Uterus (tissue), 4 donors: ENCODE data around the gene RAB3GAP1. TPM values are rescaled to one million over a fixed set of nuclear protein-coding genes. Genes with fewer than 3 reads are reported as not detected.
A peak's percentile ranks its signal among the peaks of the same experiment; 100 is the strongest.

Source experiments
- DNase-seq, 2 donors: peaks; one replicate each; pipeline ENCODE4 v3.0.0-alpha.2; 2019 to 2020
- H3K27ac ChIP-seq, 2 donors: fragments of 200-600 bp; sonication (generic); 1 replicate in 1 of 2; 2 replicates in 1 of 2; pipeline ENCODE4 v1.5.1; 2016 to 2018
- H3K27me3 ChIP-seq, 2 donors: fragments of 200-600 bp; sonication (generic); one replicate each; pipeline ENCODE4 v1.5.1; 2018 to 2019; ENCODE audit warnings: control low read depth in 1 of 2
- H3K36me3 ChIP-seq, 2 donors: fragments of 200-600 bp; sonication (generic); one replicate each; pipeline ENCODE4 v1.5.1; 2019; ENCODE audit warnings: control low read depth in 1 of 2
- H3K4me1 ChIP-seq, 2 donors: fragments of 200-600 bp; sonication (generic); one replicate each; pipeline ENCODE4 v1.5.1; 2018 to 2019; ENCODE audit warnings: control low read depth in 1 of 2
- H3K4me3 ChIP-seq, 2 donors: fragments of 200-600 bp; sonication (generic); 1 replicate in 1 of 2; 2 replicates in 1 of 2; pipeline ENCODE4 v1.5.1; 2018 to 2019; ENCODE audit warnings: mild to moderate bottlenecking in 1 of 2
- H3K9me3 ChIP-seq, 2 donors: fragments of 200-600 bp; sonication (generic); one replicate each; pipeline ENCODE4 v1.5.1; 2019; ENCODE audit warnings: control low read depth in 1 of 2
- CTCF ChIP-seq, 4 experiments: fragments of 200-600 bp in 2 of 4; fragments of 450-650 bp in 2 of 4; sonication (generic) in 2 of 4; IDR thresholded peaks; one replicate each; pipeline ENCODE4 v1.5.1; 2016 to 2019; ENCODE audit warnings: antibody characterized with exemption in 4 of 4, mild to moderate bottlenecking in 2 of 4, moderate library complexity in 1 of 4
- POLR2A ChIP-seq, 2 donors: fragments of 450-650 bp; IDR thresholded peaks; one replicate each; pipeline ENCODE4 v1.6.1; 2016; ENCODE audit warnings: antibody characterized with exemption in 2 of 2, mild to moderate bottlenecking in 1 of 2, moderate library complexity in 1 of 2
- intact Hi-C: fragments of 100-400 bp; cut with DNase I; formaldehyde crosslinking; loops from one replicate; pipeline ENCODE4 v1.15.1; 2023; ENCODE audit warnings: low total_unique reads
- total RNA-seq, 4 donors: library from RNA; depleted of rRNA in 3 of 4; stranded (reverse); fragments of >200 nt in 3 of 4; gene quantifications; one replicate each; pipeline versions ENCODE4 v1.1.0 to v1.2.4, GENCODE V29; 2014 to 2023
- donor health status: DM: yes; HTN: yes; CAD: no.

RAB3GAP1 gene
- total RNA-seq, 4 donors from 2014 or later: 15.6 to 105 (median 47.8) TPM

GRCh38 chr2:135052997-135053474 lies 944 bp downstream of the RAB3GAP1 start:
- Histone ChIP-seq H3K9me3 (no peaks in the 10 kb centered on the region), H3K4me1 (peaks cover 4 to 18% of the 10 kb centered on the region in 2 donors), H3K27ac (peak overlapping the region; percentile 82 to 91), H3K4me3 (peak overlapping the region; percentile 64 to 77), H3K36me3 (no peaks in the 10 kb centered on the region), H3K27me3 (no peaks in the 10 kb centered on the region)
- TF ChIP-seq POLR2A (IDR thresholded peaks at IDR 0.05) (no peak), CTCF (IDR thresholded peaks at IDR 0.05) (no peak)
- DNase-seq: no peak
- intact Hi-C loops: no loop called here

- DNase-seq: no peak
- no peaks in the 10 kb centered on the region for H3K9me3 ChIP-seq
- intact Hi-C loops: no loop called here
- no peak overlapping the region for H3K27ac ChIP-seq
- H3K4me1 ChIP-seq: peaks cover 4 to 18% of the 10 kb centered on the region in 2 donors
- no peaks in the 10 kb centered on the region for H3K36me3 ChIP-seq
- no peak for TF ChIP-seq POLR2A (IDR thresholded peaks at IDR 0.05)
- no peak for TF ChIP-seq CTCF (IDR thresholded peaks at IDR 0.05)
- no peak overlapping the region for H3K4me3 ChIP-seq
- H3K27me3 ChIP-seq: no peaks in the 10 kb centered on the region
Measured at GRCh38 chr2:135055182-135055786, 3.2 kb downstream of the RAB3GAP1 start.

GRCh38 chr2:135056790-135057189 lies 4.7 kb downstream of the RAB3GAP1 start:
- Histone ChIP-seq H3K4me3 (no peak overlapping the region), H3K9me3 (no peaks in the 10 kb centered on the region), H3K4me1 (peaks cover 4 to 18% of the 10 kb centered on the region in 2 donors), H3K27ac (no peak overlapping the region), H3K36me3 (no peaks in the 10 kb centered on the region), H3K27me3 (no peaks in the 10 kb centered on the region)
- no peak for DNase-seq
- intact Hi-C loops: no loop called here
- TF ChIP-seq CTCF (IDR thresholded peaks at IDR 0.05): no peak
- no peak for TF ChIP-seq POLR2A (IDR thresholded peaks at IDR 0.05)

- H3K27me3 ChIP-seq: no peaks in the 10 kb centered on the region
- no peak overlapping the region for H3K27ac ChIP-seq
- intact Hi-C loops: no loop called here
- H3K36me3 ChIP-seq: no peaks in the 10 kb centered on the region
- H3K9me3 ChIP-seq: no peaks in the 10 kb centered on the region
- peaks cover 0 to 6% of the 10 kb centered on the region in 2 donors for H3K4me1 ChIP-seq
- no peak for DNase-seq
- TF ChIP-seq POLR2A (IDR thresholded peaks at IDR 0.05): no peak
- no peak for TF ChIP-seq CTCF (IDR thresholded peaks at IDR 0.05)
- no peak overlapping the region for H3K4me3 ChIP-seq
Measured at GRCh38 chr2:135059577-135059976, 7.5 kb downstream of the RAB3GAP1 start.

- Histone ChIP-seq H3K27me3 (no peaks in the 10 kb centered on the region), H3K4me1 (no peaks in the 10 kb centered on the region), H3K36me3 (no peaks in the 10 kb centered on the region), H3K27ac (no peak overlapping the region), H3K4me3 (no peak overlapping the region), H3K9me3 (no peaks in the 10 kb centered on the region)
- TF ChIP-seq CTCF (IDR thresholded peaks at IDR 0.05): no peak
- TF ChIP-seq POLR2A (IDR thresholded peaks at IDR 0.05): no peak
- intact Hi-C loops: no loop called here
- no peak for DNase-seq
Measured at GRCh38 chr2:135063210-135063609, 11.1 kb downstream of the RAB3GAP1 start.
